Measurements from ENCODE around the gene CEP162.
"Not testable (repeated sequence)": the region's sequence is repeated elsewhere in the genome, so short reads cannot be mapped to it uniquely, and the experiment has no call there.

Gene CEP162

GRCh38 chr6:84228198-84228543, 728 bp upstream of the CEP162 start:
- no peak for DNase-seq

GRCh38 chr6:84227044-84227433, 404 bp downstream of the CEP162 start:
- DNase-seq, result no peak

- no peak for DNase-seq
Measured at GRCh38 chr6:84224251-84224650, 3.2 kb downstream of the CEP162 start.

- DNase-seq, result not testable (repeated sequence)
Measured at GRCh38 chr6:84223608-84224007, 3.8 kb downstream of the CEP162 start.

- DNase-seq, result no peak
Measured at GRCh38 chr6:84222426-84222825, 5.0 kb downstream of the CEP162 start.

- peak; percentile 16 for DNase-seq
Measured at GRCh38 chr6:84220809-84221409, 6.5 kb downstream of the CEP162 start.

- no peak for DNase-seq
Measured at GRCh38 chr6:84218091-84218490, 9.4 kb downstream of the CEP162 start.

- no peak for DNase-seq
Measured at GRCh38 chr6:84213217-84213616, 14.2 kb downstream of the CEP162 start.

- DNase-seq, result no peak
Measured at GRCh38 chr6:84204011-84204410, 23.4 kb downstream of the CEP162 start.

- not testable (repeated sequence) for DNase-seq
Measured at GRCh38 chr6:84199987-84200386, 27.5 kb downstream of the CEP162 start.

- no peak for DNase-seq
Measured at GRCh38 chr6:84197708-84198107, 29.7 kb downstream of the CEP162 start.

GRCh38 chr6:84193114-84193708, 34.2 kb downstream of the CEP162 start:
- DNase-seq, result no peak

- no peak for DNase-seq
Measured at GRCh38 chr6:84191802-84192201, 35.6 kb downstream of the CEP162 start.

- DNase-seq, result not testable (repeated sequence)
Measured at GRCh38 chr6:84189356-84189755, 38.1 kb downstream of the CEP162 start.

- no peak for DNase-seq
Measured at GRCh38 chr6:84183430-84183829, 44.0 kb downstream of the CEP162 start.

GRCh38 chr6:84182001-84182400, 45.4 kb downstream of the CEP162 start:
- no peak for DNase-seq

- no peak for DNase-seq
Measured at GRCh38 chr6:84177241-84177640, 50.2 kb downstream of the CEP162 start.

GRCh38 chr6:84172574-84172973, 54.9 kb downstream of the CEP162 start:
- DNase-seq, result no peak

GRCh38 chr6:84172080-84172479, 55.4 kb downstream of the CEP162 start:
- no peak for DNase-seq

GRCh38 chr6:84167457-84167856, 60.0 kb downstream of the CEP162 start:
- DNase-seq, result no peak

- DNase-seq, result no peak
Measured at GRCh38 chr6:84166395-84166794, 61.0 kb downstream of the CEP162 start.

- DNase-seq, result not testable (repeated sequence)
Measured at GRCh38 chr6:84164328-84164727, 63.1 kb downstream of the CEP162 start.

GRCh38 chr6:84161190-84161589, 66.3 kb downstream of the CEP162 start:
- no peak for DNase-seq

- DNase-seq, result no peak
Measured at GRCh38 chr6:84156306-84156705, 71.1 kb downstream of the CEP162 start.

- DNase-seq, result no peak
Measured at GRCh38 chr6:84151669-84152068, 75.8 kb downstream of the CEP162 start.
